Smooth muscle cell of the brain vasculature (primary cell): ENCODE data around the gene SS18L1.

Source experiments
- DNase-seq: peaks from one replicate; pipeline ENCODE4 v3.0.0-alpha.2; 2012; ENCODE audit warnings: low read depth, low spot score

The SS18L1 gene

DNA sequence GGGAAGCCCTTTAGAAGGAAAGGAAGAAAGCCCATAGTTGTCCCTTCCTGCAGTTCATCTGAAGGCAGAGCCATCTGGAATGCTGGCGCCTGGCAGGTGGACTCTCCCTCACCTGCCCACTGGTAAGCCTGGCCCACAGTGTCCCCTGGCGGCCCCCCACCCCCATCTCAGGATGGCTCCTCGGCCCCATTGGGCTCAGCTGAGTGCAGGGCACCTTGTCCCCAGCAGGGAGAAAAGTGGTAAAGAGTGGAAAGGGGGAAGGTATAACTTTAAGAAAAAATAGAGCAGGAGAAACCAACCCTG lies 12.6 kb downstream of the SS18L1 start:
- no peak for DNase-seq

DNA sequence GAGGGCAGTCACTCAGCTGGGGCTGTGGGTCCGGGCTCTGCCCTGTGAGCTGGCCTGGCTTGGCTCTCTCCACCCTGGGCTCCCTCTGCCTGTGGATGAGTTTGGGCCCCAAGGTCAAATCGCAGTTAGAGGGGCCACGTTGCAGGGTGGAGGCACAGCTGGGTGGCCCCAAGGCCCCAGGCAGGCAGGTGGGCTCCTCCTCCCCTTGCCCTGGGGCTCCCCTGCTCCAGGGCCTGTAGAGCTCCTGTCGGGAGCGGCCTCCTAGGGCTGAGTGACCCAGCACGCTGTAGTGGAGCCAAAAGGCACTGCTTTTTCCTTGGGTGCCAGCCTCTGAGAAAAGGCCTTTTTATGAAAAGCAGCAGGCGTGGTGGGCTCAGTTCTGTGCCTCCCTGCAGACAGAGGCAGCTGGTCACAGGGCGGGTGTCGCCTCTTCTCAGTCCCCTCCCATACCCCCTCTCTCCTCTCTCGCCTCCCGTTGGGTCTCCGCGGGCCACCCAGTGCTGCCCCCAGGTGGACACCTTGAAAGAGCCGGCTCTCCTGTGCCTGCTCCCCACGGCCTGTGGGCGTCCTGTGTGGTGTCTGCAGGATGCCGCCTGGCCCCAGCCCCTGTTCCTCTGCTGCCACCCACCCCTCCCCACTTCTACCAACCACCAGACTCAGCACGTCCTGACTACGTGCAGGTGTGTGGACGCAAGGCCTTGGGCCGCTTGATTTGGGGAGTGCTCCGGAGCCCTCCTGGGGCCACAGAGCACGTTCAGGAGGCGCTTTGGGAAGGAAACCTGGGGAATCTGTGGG lies 13.2 kb downstream of the SS18L1 start:
- DNase-seq: no peak

DNA sequence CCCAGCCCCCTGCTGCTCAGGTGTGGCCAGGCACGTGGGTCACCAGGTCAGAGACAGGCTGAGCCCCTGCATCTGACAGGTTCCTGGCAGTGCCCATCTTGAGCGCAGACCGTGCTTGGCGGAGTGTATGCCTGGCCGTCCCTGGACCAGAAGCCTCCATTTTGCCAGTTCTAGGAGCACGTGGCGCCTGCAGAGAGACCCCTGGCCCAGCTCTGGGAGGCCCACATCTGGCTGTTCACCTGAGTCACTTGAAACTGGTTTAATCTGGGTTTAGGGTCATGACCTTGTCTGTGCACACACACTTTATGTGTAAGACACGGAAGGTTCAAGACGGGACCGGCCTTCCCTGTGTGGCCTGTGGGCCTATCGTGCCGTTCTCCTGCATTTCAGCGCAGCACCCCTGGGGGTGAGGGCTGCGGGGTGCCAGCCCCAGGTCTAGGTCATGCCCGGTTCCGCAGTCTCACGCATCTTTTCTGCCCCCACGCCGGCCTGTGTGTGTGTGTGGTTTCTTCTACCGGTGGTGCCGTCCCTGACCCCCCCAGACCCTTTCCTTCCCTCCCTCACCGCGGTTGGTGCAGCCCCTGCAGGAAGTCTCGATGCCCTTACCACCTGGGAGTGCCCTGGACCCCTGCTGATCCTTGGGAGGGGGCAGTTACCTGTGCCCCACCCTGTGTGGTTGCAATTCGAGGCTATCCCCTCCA lies 14.0 kb downstream of the SS18L1 start:
- no peak for DNase-seq

DNA sequence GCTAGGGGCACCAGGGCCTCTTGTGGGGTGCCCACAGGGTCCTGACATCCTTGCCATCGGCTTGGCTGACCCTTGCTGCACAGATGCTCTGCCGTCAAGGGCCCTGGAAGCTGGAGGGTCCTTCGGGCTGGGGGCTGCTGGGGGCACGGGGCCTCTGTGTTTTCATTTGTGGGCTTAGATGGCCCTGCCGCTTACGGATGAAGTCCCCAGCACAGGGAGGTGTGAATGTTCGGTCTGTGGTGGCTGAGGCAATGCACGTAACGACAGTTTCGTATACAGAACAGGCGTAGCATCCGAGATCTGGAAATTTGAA lies 14.5 kb downstream of the SS18L1 start:
- DNase-seq: no peak

DNA sequence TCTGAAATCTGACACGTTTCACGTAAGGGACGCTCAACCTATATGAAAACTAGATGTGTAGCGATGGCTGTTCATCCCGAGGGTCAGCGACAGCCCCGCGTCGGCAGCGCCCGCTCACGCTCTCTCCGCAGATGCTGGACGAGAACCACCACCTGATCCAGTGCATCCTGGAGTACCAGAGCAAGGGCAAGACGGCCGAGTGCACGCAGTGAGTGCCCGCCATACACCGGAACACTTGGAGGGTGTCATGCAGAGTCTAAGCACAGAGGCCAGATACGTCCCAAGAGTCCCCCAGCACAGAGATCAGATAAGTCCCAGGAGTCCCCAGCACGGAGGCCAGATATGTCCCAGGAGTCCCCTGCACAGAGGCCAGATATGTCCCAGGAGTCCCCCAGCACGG lies 15.0 kb downstream of the SS18L1 start:
- no peak for DNase-seq

DNA sequence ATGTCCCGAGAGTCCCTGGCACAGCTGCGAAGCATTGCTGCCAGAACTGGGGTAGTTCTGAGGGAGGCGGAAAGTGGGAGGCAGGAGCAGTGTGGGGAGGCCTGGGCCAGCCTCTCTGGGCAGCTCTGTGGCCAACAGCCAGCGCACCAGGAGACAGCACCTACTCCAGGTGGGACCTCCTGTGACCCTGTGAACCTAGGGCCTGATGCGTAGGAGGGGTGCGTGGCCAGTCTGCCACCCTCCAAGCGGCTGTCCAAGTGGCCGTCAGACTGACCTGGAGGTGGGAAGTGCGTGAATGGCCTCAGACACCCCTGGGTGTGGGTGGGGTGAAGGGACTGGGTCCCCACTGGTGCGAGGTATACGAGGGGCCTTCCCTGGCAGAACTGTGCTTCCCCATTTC lies 15.5 kb downstream of the SS18L1 start:
- DNase-seq: no peak

DNA sequence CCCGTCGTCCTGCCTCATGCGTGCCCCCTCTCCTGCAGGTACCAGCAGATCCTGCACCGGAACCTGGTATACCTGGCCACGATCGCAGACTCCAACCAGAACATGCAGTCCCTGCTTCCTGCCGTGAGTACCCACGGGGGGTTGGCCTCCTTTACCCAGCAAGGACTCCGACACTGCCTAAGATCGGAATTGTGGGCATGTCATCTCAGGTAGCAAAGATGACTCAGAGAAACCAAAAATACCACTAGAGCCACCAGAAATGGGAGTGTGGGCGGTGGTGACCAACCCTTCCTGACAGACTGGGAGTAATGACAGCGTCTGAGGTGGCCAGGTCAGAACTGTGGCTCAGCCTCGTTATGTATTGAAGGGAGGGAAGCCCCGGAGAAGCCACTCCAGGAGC lies 16.3 kb downstream of the SS18L1 start:
- no peak for DNase-seq

DNA sequence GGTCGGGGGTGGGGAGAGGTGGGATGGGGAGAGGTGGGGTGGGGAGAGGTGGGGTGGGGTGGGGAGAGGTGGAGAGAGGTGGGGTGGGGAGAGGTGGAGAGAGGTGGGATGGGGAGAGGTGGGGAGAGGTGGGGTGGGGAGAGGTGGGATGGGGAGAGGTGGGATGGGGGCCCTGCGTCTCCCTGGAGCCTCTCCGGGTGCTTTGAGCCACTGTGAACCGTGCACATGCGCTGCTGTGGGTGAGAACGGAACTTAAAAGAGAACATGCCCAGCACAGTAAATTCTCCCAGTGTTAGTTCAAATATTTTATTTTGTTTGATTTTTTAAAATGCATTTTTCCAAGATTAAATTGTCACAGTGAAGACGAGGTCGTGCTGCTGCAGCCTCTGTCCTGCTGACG lies 16.7 kb downstream of the SS18L1 start:
- DNase-seq: no peak

DNA sequence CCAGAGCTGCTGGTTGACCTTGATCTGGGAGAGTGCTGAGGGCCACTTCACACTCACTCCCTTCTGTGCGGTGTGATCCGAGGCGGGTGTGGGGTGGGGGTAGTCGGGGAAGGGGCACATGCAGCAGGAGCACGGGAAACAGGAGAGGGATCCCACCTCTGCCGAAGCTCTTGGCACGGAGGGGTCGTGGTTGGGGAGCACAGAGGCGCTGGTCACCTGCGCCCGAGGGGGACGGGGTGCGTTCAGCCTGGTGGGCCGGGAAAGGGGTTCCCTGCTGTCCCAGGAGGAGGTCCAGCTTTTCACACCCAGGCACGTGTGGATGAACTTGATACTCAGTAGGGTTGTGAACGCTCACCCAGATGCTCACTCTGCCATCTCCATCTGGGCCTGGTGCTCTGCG lies 17.3 kb downstream of the SS18L1 start:
- no peak for DNase-seq

DNA sequence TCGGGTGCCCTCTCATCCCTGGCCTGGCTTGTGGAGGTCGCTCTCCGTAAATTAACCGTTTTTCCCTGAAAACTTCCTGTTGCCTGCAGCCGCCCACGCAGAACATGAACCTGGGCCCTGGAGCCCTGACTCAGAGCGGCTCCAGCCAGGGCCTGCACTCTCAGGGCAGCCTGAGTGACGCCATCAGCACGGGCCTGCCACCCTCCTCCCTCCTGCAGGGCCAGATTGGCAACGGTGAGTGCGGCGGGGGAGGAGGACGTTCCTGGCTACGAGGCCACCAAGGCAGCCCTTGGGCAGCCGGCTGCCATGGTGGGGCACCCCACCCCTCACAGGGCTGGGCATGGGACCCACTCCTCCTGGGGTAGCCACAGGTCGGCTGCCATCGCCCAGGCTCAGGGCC lies 17.8 kb downstream of the SS18L1 start:
- no peak for DNase-seq

DNA sequence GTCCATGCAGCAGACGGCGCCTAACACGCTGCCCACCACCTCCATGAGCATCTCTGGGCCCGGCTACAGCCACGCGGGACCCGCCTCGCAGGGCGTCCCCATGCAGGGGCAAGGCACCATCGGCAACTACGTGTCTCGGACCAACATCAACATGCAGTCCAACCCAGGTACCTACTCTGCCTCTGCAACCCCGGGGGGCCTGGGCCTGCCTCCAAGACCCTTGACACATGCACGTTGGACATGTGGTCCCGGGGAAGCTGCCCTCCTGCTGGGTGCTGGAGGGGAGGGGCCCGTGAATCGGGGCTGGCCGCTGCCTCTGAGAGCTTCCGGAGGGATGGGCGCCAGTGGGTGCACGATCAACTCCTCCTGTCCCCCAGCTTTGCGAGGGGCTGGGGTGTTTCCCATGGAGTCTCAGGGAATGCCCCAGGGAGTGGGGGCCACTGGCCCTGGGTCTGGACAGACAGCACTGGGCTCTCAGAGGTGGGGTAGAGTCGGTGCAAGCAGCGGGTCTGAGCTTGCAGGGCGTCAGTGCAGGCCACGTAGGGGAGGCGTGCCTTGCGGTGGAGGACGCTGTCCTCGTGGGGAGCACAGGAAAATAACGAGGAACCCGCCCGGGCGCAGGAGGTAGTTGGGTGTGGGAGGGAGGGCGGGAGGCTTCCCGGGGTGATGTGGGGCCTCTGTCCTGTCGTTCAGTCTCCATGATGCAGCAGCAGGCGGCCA lies 19.4 kb downstream of the SS18L1 start:
- no peak for DNase-seq

DNA sequence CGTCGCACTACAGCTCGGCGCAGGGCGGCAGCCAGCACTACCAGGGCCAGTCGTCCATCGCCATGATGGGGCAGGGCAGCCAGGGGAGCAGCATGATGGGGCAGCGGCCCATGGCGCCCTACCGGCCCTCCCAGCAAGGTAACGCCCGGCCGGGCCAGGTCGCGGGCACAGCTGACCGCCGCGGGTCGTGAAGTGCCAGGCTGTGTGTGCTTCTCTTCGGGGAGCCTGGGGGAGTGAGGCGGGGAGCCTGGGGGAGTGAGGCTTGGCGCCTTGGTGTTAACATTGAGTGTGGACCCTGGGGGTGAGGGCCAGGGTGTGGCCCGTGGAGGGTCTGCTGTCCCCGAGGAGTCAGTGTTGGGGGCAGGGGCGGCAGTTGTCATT lies 19.9 kb downstream of the SS18L1 start:
- no peak for DNase-seq

DNA sequence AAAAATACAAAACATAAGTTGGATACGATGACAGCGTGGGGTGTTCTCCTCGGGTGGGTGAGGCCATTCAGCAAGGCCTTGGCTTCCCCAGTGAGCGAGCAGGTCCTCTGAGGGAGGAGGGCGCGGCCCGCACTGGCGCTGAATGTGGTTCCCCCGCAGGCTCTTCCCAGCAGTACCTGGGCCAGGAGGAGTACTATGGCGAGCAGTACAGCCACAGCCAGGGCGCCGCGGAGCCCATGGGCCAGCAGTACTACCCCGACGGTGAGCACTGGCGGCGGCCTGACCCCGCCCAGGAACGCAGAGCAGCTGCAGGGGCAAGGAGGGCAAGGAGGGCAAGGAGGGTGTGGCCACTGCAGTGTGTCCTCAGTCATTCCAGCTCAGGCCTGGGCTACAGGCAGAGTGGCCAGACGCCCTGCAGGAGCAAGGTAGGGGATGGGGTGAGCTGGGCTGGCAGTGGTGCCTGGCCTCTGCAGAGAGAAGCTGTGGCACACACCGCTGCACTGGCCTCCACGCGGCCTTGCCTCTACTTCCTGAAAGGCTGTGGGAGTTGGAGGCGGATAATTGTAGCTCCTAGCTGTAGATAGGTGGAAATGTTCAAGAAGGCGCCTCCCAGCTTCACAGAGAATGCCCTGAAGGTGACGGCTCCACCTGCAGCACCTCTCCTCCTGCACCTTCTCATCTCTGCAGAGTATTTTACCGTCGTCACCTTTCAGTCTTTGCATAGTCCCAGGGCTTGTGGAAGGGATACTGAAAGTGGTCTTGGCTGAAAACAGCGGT lies 20.6 kb downstream of the SS18L1 start:
- DNase-seq: no peak

DNA sequence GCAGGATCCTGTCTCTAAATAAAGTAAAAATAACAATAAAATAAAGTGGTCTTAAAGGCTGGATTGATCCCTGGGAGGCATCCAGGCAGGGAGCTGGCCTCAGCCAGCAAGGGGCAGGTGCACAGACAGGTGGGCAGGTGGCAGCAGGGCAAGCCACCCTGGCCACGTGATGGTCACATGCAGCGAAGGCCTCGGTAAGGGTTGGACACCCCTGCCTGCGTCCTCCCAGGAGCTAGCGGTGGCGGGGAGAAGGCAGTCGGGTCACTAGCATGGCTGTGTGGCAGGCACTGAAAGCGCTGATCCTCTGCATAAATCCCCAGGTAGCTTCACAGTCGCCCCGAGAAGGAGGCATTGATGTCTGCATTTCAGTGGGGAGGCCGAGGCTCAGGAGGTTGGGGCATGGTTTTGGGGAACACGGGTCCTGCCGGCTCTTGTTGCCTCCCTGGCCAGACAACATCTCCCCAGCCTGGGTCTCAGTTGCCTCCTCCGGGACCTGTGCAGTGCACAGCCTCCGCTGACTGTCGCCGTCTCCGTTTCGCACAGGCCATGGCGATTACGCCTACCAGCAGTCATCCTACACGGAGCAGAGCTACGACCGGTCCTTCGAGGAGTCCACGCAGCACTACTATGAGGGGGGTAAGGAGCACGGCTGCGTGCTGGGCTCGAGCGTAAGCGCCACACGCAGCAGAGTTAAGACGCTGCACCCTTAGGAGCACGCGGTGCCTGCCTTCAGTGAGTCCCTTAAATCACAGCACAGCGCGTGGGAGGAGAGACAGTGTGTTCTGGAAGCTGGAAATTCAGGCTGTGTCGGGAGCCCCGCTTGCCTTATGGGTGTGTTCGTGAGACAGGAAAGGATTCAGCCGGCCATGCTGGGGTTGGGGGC lies 21.6 kb downstream of the SS18L1 start:
- DNase-seq: no peak

DNA sequence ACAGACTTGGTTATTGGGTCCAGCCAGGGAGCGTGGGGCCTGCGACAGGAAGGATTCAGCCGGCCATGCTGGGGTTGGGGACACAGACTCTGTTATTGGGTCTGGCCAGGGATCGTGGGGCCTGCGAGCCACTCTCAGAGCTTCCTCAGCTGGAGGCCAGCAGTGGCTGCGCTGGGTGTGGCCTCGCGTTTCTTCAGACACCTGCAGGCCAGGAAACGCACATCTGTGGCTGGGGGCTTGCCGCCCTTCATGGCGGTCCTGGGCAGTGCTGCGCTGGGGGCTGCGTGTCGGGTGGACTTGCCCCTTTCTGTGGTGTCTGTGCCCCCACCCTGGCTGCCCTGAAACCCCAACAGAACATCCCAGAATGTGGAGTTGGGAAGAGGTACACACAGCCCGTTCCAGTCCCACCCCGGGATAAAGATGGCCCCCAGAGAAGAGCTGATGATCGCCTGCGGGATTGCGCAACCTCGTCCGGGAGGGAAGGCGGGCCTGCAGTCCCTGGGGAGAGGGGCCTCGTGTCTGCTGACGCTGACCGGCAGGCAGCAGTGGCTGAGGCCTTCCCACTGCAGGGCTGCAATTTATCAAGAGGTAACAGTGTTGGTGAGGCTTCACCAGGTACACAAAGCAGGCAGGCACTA lies 22.3 kb downstream of the SS18L1 start:
- no peak for DNase-seq

DNA sequence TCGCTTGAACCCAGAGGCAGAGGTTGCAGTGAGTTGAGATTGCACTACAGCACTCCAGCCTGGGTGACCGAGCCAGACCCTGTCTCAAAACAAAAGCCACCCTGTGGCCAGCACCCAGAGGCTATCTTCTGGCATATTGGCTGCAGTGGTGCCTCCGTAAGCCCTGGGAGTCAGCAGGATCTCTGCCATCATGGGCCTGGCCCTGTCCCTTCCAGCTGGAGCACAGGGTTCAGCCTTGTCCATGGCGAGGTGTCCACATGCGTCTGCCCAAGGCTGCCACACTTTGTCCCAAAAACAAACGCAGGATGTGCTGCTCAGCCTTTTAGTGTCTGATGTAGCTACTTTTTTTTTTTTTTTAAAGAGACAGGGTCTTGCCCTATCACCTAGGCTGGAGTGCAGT lies 23.9 kb downstream of the SS18L1 start:
- DNase-seq: no peak

DNA sequence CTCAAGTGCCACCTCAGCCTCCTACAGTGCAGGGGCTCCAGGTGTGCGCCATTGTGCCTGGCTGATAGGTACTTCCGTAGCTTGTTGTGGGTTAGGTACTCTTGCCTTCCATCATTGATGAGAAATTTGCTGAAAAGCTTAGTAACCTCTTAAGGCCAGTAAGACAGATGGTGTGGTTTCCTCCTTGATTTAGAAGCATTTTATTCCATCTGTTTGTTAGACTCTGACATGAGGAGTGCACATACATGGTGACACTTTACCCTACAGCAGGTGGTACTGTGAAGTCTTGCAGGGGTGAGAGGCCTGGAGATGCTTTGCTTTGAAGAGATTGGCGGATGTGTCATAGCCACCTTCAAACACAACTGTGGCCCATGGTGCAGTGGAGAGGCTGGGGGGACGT lies 24.5 kb downstream of the SS18L1 start:
- no peak for DNase-seq

DNA sequence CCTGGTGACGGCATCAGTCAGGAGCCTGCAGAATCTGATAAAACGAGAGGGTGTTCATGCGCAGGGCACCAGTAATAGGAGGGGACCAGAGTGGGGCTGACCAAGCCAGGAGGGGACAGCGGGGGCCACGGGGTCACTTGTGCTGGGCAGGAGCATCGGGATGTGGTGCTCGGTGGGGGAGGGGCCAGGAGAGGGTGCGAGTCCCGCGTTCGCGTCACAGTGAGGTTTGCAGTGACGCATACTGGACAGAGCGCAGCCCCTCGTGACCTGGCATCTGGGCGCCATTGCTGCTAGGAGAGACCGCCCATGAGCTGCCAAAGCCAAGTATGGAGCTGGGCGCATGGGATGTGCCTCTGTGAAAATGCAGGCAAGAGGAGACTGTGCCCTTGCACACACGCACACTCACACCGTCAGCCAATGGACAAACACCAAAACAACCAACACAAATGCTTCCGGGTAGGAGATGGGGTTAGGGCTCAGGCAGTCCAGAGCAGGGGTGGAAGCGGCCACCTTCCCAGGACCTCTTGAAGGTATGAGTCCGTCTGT lies 25.4 kb downstream of the SS18L1 start:
- no peak for DNase-seq

DNA sequence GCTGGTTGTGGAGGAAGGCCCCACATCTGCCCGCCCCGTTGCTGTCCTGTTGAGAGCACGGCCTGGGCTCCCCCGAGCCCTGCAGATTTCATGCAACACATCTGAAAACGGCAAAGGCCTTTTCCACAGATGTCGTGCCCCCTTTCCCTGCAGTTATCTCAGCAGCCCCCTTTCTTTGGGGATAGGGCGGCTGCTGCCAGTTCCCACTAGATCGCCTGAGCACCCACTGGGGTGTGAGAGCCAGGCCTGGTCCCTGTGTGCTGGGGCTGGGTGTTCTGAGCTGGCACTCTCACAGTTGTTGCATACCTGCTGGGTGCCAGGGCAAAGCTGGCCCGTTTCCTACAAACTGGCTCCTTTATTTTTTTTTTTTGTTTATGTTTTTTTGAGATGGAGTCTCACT lies 27.0 kb downstream of the SS18L1 start:
- no peak for DNase-seq

DNA sequence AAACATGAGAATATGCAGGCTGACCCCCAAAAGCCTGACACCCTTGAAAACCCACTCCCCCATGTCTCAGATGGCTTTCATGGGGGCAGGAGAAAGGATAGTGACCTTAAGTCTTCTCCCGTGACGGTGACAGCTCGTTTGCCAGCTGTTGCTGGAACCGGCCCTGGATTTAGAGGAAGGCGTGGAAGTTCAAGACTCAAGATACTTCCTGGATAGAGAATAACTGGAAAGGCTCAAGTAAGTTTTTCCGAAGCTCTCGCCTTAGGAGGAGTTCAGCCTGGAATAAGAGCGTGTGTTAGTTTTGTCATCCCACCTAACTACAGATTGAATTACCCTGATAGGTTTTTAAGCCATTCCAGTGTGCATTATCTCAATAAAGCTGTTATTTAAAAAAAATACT lies 27.7 kb downstream of the SS18L1 start:
- no peak for DNase-seq

DNA sequence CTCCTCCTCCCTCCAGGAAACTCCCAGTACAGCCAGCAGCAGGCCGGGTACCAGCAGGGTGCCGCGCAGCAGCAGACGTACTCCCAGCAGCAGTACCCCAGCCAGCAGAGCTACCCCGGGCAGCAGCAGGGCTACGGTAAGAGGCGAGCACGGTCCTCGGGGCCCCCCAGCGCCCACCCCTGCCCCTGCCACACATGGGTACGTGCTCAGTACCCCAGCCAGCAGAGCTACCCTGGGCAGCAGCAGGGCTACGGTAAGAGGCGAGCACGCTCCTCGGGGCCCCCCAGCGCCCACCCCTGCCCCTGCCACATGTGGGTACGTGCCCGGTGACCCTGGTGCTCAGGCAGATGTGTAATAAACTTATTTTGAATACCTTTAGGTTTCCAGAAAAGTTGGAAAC lies 29.1 kb downstream of the SS18L1 start:
- DNase-seq: no peak
